Psoas muscle (tissue), 8 donors: ENCODE data around the gene ADRA2C. TPM values are rescaled to one million over a fixed set of nuclear protein-coding genes. Genes with fewer than 3 reads are reported as not detected.

Source experiments
- ATAC-seq, 4 donors: fragments of 200-7000 bp; cut with Tn5 transposase; one replicate each; pipeline ENCODE4 v1.9.1; 2020; ENCODE audit warnings: moderate library complexity in 3 of 4, mild to moderate bottlenecking in 2 of 4
- DNase-seq, 2 donors: peaks; one replicate each; pipeline ENCODE4 v3.0.0-alpha.2; 2020
- H3K27ac ChIP-seq: fragments of 200-600 bp; one replicate; pipeline ENCODE4 v1.8.0; 2022
- H3K27me3 ChIP-seq, 3 donors: fragments of 200-600 bp in 1 of 3; one replicate each; pipeline versions ENCODE4 v1.6.1 to v1.8.0; 2013 to 2022; ENCODE audit warnings: low read length in 2 of 3, mild to moderate bottlenecking in 2 of 3, moderate library complexity in 1 of 3; ENCODE audit not compliant: insufficient read depth in 3 of 3
- H3K36me3 ChIP-seq, 2 donors: fragments of 200-600 bp in 1 of 2; one replicate each; pipeline versions ENCODE4 v1.6.1 to v1.8.0; 2013 to 2022; ENCODE audit warnings: low read depth in 1 of 2, mild to moderate bottlenecking in 1 of 2, moderate library complexity in 1 of 2; ENCODE audit not compliant: insufficient read depth in 1 of 2
- H3K4me1 ChIP-seq: fragments of 200-600 bp; one replicate; pipeline ENCODE4 v1.8.0; 2022
- H3K4me3 ChIP-seq: fragments of 200-600 bp; one replicate; pipeline ENCODE4 v1.8.0; 2022; ENCODE audit warnings: mild to moderate bottlenecking
- H3K9me3 ChIP-seq: fragments of 200-600 bp; one replicate; pipeline ENCODE4 v1.8.0; 2022
- CTCF ChIP-seq: fragments of 200-600 bp; IDR thresholded peaks from one replicate; pipeline ENCODE4 v1.8.0; 2022; ENCODE audit warnings: antibody characterized with exemption
- WGBS, 3 donors: extraction: QIAGEN DNeasy Blood & Tissue Kit; methylation state at CpG; one replicate each; pipeline versions ENCODE4 v1.1.6 to v1.1.7; 2013; 5-methylcytosine and 5-hydroxymethylcytosine counted together
- intact Hi-C, 2 donors: fragments of 100-400 bp; cut with DNase I; formaldehyde crosslinking; loops; one replicate each; pipeline versions ENCODE4 v1.11.0 to v1.14.2; 2022
- polyA plus RNA-seq, 3 donors: library from polyadenylated mRNA; stranded (reverse); fragments of 200-250 nt; gene quantifications; one replicate each; pipeline ENCODE4 v1.2.3, GENCODE V29; 2013
- total RNA-seq, 4 donors: library from RNA; stranded (reverse); fragmentation: NEBNext Ultra II Directional in 2 of 4; extraction: Animal tissue kit (Norgen Biotek cat#: 25700) in 2 of 4; gene quantifications; one replicate each; pipeline versions ENCODE4 v1.2.1 to v1.2.4, GENCODE V29; 2021 to 2023
- donor health status: healthy with polysubstance abuse.
- donor health status: DM: no; HTN: no; CAD: no; lungs with moderate emphysema.
- donor health status: Bipolar disorder and iron deficiency.
- donor health status: healthy.
- donor health status: DM: yes; HTN: yes; CAD: no.
- donor health status: DM: no; HTN: no; CAD: no.
- donor health status: DM: no; HTN: no; CAD: no.
- donor health status: DM: yes; HTN: yes; CAD: no.

ADRA2C gene
- total and polyA plus RNA-seq, 7 donors: 1.8 to 5.0 (median 3.8) TPM

DNA sequence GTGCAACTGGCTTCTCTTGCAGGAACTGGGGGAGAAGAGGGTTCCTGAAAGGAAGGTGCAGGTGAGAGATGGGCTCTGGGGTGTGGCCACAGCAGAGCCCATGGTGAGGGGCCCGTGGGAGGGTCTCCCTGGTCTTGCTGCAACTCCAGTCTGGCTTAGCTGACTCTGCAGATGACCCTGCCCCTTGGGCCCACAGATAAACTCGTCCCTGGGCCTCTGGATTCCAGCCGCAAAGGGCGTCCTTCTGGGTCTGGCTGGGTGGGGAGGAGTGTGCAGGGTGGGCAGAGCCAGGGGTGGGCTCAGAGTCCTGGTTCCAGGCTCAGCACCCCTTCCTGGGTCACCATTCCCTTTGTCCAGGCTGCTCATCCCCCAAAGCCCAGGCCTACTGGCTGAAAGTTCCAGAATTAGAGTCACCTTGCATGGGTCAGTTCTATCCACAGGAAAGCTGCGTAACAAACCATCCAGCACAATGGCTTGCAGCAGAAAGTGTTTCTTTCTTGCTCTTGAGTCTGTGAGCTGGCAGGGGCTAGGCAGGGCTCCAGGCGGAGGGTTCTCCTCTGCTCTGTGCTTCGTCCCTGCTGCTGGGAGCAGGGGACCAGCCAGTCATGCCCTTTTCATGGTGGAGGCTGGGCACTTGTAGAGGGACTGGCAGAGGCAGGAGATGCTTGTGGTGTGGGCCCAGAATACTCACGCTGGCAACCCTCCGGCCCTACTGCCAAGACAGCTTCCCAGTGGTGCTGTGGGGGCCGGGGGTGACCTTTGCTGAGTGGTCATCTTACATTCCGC is 43.5 kb upstream of the ADRA2C start:
- Histone ChIP-seq H3K27me3 (peaks cover 0 to 66% (median 29%) of the 10 kb centered on the region in 3 donors), H3K4me3 (no peak overlapping the region), H3K36me3 (no peaks in the 10 kb centered on the region), H3K9me3 (no peaks in the 10 kb centered on the region), H3K27ac (no peak overlapping the region), H3K4me1 (no peaks in the 10 kb centered on the region)
- TF ChIP-seq CTCF: no peak
- 81 to 91% (median 86%) methylated on average over 11 of the region's 11 CpGs for WGBS, 3 donors
- ATAC-seq (no peak), DNase-seq (no peak)
- intact Hi-C loops: no loop called here

DNA sequence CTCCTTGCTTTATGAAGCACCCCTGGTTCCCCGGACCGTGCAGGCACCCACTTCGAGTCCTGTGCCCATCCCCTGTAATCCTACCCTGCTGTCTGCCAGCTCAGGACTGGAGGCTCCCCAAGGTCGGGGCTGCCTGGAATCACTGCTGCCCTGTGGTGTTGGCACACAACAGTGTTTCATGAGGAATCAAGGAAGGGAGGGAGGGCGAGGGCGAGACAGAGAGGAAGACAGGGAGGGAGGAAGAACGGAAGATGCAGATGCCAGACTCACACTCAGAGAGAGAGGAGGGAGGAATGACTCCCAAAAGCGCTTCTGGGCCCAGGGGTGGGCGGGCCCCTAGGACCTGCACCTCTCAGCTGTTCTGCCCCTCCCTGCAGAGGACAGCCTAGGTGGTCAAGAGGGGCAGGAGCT is 42.9 kb upstream of the ADRA2C start:
- Histone ChIP-seq H3K4me1 (no peaks in the 10 kb centered on the region), H3K4me3 (no peak overlapping the region), H3K27ac (no peak overlapping the region), H3K27me3 (peaks cover 0 to 71% (median 30%) of the 10 kb centered on the region in 3 donors), H3K36me3 (no peaks in the 10 kb centered on the region), H3K9me3 (no peaks in the 10 kb centered on the region)
- 47 to 58% (median 50%) methylated on average over 5 to 9 of the region's 9 CpGs for WGBS, 3 donors
- no peak for ATAC-seq
- intact Hi-C loops: no loop called here
- DNase-seq: no peak
- no peak for TF ChIP-seq CTCF

GRCh38 chr4:3724319-3725231 is 41.6 kb upstream of the ADRA2C start:
- WGBS, 3 donors: 19 to 22% (median 21%) methylated on average over 43 to 44 of the region's 44 CpGs
- no peaks in the 10 kb centered on the region for H3K9me3 ChIP-seq
- no peak for TF ChIP-seq CTCF
- peak in 1 of 2 donors; percentile 19 for DNase-seq
- H3K36me3 ChIP-seq: no peaks in the 10 kb centered on the region
- H3K27me3 ChIP-seq: peaks cover 0 to 80% (median 26%) of the 10 kb centered on the region in 3 donors
- intact Hi-C loops: no loop called here
- H3K4me3 ChIP-seq: no peak overlapping the region
- no peaks in the 10 kb centered on the region for H3K4me1 ChIP-seq
- no peak overlapping the region for H3K27ac ChIP-seq
- ATAC-seq: no peak

- no peak for TF ChIP-seq CTCF
- DNase-seq (no peak), ATAC-seq (no peak)
- no peak overlapping the region for H3K27ac ChIP-seq
- H3K27me3 ChIP-seq: peaks cover 0 to 69% (median 28%) of the 10 kb centered on the region in 3 donors
- 18 to 28% (median 26%) methylated on average over 9 to 10 of the region's 10 CpGs for WGBS, 3 donors
- H3K36me3 ChIP-seq: no peaks in the 10 kb centered on the region
- intact Hi-C loops: no loop called here
- no peak overlapping the region for H3K4me3 ChIP-seq
- H3K4me1 ChIP-seq: no peaks in the 10 kb centered on the region
- H3K9me3 ChIP-seq: no peaks in the 10 kb centered on the region
These were observed 40.0 kb upstream of the ADRA2C start for GRCh38 chr4:3725936-3726870.
